GM18526 (cell line): ENCODE data around the gene BEX1.

Experiments
- POLR2A ChIP-seq: IDR thresholded peaks from 3 replicates; pipeline ENCODE4 v1.6.1; 2011; ENCODE audit not compliant: insufficient read length; ENCODE audit errors: extremely low read depth

BEX1 gene

DNA sequence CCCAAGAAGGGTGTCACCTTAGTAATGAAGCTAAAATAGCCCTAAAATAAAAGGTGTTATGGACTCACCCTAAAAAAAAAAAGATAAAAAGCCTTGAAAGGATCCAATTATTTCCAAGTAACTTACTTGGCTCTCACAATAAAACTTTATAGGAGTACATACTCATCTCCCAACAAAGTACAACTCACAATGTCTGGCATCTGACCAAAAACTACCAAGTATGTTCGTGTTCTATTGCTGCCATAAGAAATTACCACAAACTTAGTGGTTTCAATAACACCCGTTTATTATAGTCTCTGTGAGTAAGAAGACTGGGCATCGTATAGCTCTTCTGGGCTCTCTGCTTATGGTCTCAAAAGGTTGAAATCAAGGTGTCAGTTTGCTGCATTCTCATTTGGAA lies 51.0 kb downstream of the BEX1 start:
- no peak for TF ChIP-seq POLR2A
